GM13976 (cell line): ENCODE results near the gene PRCD.
"Not testable (repeated sequence)": the region's sequence is repeated elsewhere in the genome, so short reads cannot be mapped to it uniquely, and the experiment has no call there.

ENCODE experiments used
- DNase-seq: peaks from one replicate; pipeline ENCODE4 v3.0.0; 2012; ENCODE audit warnings: low spot score
- in situ Hi-C: fragments of 300-500 bp; cut with MboI; formaldehyde crosslinking; loops from one replicate; pipeline ENCODE4 v1.12.0; 2022; ENCODE audit warnings: low sequenced_read_pairs, mixed read lengths, inconsistent platforms; ENCODE audit not compliant: unreplicated experiment
- TF ChIP-seq, protein P1 (sequence below): IDR thresholded peaks from 2 replicates; pipeline ENCODE4 v1.5.1; 2012; ENCODE audit warnings: borderline replicate concordance, mild to moderate bottlenecking; ENCODE audit not compliant: insufficient read depth; ENCODE audit errors: extremely low read depth, missing control alignments, control extremely low read depth

PRCD gene

DNA sequence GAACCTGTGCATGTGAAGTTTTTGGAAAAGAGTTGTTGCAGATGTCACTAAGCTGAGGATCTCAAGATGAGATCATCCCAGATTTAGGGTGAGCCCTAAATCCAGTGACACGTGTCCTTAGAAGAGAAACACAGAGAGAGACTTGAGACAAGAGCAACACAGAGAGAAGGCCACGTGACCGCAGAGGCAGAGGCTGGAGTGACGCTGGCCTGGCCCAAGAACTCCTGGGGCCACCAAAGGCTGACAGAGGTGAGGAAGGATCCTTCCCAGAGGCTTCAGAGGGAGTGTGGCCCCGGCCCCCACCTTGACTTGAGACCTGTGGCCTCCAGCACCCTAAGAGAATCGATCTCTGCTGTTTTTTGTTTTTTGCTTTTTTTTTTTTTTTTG lies 26.5 kb upstream of the PRCD start:
- in situ Hi-C loops = no loop called here
- TF ChIP-seq, protein P1, sequence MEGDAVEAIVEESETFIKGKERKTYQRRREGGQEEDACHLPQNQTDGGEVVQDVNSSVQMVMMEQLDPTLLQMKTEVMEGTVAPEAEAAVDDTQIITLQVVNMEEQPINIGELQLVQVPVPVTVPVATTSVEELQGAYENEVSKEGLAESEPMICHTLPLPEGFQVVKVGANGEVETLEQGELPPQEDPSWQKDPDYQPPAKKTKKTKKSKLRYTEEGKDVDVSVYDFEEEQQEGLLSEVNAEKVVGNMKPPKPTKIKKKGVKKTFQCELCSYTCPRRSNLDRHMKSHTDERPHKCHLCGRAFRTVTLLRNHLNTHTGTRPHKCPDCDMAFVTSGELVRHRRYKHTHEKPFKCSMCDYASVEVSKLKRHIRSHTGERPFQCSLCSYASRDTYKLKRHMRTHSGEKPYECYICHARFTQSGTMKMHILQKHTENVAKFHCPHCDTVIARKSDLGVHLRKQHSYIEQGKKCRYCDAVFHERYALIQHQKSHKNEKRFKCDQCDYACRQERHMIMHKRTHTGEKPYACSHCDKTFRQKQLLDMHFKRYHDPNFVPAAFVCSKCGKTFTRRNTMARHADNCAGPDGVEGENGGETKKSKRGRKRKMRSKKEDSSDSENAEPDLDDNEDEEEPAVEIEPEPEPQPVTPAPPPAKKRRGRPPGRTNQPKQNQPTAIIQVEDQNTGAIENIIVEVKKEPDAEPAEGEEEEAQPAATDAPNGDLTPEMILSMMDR = no peak
- no peak for DNase-seq

DNA sequence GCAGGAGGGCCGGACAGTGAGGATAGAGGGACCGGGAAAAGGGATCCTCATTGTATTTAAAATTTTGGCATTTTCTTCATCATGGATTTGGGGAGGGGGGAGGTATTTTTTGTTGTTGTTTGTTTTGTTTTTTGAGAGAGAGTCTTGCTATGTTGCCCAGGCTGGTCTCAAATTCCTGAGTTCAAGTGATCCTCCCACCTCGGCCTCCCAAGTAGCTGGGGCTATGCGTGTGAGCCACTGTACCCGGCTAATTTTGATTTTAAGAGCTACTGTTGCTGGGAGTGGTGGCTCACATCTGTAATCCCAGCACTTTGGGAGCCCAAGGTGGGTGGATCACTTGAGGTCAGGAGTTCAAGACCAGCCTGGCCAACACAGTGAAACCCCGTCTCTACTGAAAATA lies 25.5 kb upstream of the PRCD start:
- DNase-seq, in situ Hi-C loops: not testable (repeated sequence)

DNA sequence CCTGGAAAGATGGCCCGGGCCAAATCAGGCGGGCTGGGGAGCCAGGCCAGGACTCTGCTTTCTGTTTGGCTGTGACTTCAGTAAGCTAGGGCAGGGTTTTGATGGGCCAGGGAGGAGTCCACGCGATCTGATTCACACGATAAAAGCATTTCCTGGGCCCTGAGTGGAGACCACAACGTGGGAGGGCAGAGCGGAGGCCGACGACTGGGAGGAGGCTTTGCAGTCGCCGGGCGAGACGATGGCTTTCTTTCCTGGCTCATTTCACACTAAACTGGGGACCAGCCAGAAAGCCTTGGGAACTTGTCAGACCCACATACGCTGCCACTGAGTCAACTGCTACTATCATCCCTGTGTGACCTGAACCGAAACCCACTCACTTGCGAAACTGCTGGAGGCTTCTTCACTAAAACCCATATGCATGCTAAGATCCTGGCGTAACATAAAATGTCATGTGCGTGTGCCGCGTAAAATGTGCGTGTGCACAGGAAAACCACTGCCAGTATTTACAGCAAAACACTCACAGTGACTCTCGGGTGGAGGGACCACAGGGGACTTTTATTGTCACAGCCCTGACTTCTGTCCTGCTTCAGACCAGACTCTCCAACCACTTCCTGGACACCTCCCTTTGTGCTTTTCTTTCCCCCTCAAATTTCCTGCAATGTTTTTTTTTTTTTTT lies 24.4 kb upstream of the PRCD start:
- TF ChIP-seq, protein P1 = no peak
- in situ Hi-C loops = no loop called here
- DNase-seq = peak; percentile 73

DNA sequence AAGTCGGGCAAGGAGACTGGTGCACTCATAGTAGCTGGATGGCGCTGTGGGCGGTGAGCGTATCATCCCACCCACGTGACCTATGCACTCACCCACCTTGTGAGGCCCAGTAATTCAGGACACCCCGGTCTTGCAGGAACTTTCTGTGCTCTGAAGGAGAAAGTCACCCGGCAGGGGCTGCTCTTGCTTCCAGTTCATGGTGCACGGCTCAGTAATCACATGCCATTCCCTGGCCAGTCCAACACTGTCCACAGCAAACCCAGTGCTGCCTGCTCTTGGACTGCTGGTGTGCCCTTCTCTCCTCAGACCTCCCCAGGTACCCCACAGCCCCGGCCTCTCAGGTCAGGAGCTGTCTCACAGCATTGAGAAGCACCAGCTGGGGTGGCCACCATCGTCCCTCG lies 22.2 kb upstream of the PRCD start:
- in situ Hi-C loops = no loop called here
- TF ChIP-seq, protein P1 = no peak
- no peak for DNase-seq

DNA sequence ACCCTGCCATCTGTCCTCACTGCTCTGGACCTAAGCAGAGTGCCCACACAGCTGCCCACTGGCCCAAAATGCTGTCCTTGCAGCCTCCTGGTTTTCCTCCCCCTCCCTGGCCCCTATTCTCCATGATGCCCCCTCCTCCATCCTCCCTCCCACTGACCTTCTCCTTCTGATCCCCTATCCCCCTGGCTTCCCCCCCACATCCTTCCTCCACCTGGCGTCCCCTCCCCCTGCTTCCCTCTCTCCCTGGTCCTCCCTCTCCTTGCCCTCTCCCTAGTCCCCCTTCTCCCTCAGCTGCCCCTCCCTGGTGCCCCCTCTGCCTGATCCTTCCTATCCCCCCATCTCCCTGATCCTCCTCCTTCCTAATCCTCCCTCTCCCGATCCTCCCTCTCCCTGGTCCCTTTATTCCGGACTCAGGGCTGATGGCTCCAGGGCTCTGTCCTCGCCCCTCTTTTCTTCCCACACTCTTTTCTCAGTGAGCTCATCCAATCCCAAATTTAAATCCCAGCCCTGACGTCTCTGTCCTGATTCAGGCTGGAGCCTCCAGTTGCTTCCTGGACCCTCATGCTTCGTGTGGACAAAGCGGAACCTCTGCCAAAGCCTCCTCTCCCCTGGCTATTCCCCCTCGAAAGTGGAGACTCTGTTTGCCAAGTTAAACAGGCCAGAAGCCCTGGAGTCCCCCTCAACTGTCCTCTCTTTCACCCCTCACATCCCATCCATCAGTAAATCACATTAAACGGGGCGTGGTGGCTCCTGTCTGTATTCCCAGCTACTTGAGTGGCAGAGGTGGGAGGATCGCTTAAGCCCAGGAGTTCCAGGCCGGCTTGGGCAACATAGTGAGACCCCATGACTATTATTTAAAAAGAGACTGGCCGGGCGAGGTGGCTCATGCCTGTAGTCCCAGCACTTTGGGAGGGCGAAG lies 20.5 kb upstream of the PRCD start:
- DNase-seq = no peak
- in situ Hi-C loops = no loop called here
- TF ChIP-seq, protein P1 = no peak

DNA sequence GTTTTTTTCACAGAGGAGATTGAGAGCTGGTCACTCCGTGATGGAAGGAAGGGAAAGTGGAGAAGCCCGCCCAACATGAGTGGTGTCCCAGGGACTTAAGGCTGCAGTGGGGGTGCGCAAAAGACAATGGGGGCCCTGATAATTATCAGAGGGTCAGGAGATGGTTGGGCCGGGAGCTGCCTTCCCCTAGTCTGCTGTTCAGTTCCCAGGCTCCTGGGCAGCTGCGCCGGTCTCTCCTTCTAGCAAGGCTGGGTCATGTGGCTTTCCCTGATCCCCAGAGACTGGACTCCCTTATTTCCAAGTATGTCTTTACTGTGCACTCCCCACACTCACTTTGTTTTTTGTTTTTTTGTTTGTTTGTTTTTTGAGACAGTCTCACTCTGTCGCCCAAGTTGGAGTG lies 18.6 kb upstream of the PRCD start:
- in situ Hi-C loops = loop anchor here (10.0 kb wide), 1 partner anchor 104 kb away; no protein-coding TSS in a partner anchor
- TF ChIP-seq, protein P1 = no peak

DNA sequence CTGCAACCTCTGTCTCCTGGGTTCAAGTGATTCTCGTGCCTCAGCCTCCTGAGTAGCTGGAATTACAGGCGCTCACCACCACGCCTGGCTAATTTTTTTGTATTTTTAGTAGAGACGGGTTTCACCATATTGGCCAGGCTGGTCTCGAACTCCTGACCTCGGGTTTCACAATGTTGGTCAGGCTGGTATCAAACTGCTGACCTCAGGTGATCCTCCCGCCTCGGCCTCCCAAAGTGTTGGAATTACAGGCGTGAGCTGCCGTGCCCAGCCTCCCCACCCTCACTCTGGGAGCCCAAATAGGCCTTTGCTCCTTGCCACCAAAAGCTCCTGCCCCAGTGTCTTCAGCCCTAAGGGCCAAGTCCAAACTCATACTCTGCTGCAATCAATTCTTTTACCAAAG lies 18.2 kb upstream of the PRCD start:
- in situ Hi-C loops = loop anchor here (10.0 kb wide), 1 partner anchor 103 kb away; no protein-coding TSS in a partner anchor
- DNase-seq = not testable (repeated sequence)

More for the DNA sequence above, 18.6 kb upstream of the PRCD start:
- no peak for DNase-seq
